ENCODE results near the gene FLT4.
"Not testable (repeated sequence)": the region's sequence is repeated elsewhere in the genome, so short reads cannot be mapped to it uniquely, and the experiment has no call there.

- not testable (repeated sequence) for TF ChIP-seq POLR2A, CTCF (IDR thresholded peaks at IDR 0.05)
Observed at GRCh38 chr5:180671958-180672524, 22.6 kb upstream of the FLT4 start.

All from right lobe of liver (tissue), 4 donors.